IPS-18a (cell line): ENCODE measurements around the gene MTA1.

Experiments
- H3K27ac ChIP-seq: one replicate; pipeline ENCODE4 v1.5.1; 2013; ENCODE audit warnings: low read length
- H3K27me3 ChIP-seq: one replicate; pipeline ENCODE4 v1.6.1; 2013; ENCODE audit warnings: mild to moderate bottlenecking, low read length; ENCODE audit not compliant: control insufficient read depth, insufficient read depth
- H3K36me3 ChIP-seq: one replicate; pipeline ENCODE4 v1.6.1; 2013; ENCODE audit warnings: low read depth, low read length; ENCODE audit not compliant: control insufficient read depth
- H3K4me1 ChIP-seq: one replicate; pipeline ENCODE4 v1.6.1; 2013; ENCODE audit warnings: low read depth, low read length; ENCODE audit not compliant: control insufficient read depth
- H3K4me3 ChIP-seq: one replicate; pipeline ENCODE4 v1.5.1; 2013; ENCODE audit warnings: low read length
- H3K9ac ChIP-seq: one replicate; pipeline ENCODE4 v1.6.1; 2013; ENCODE audit warnings: mild to moderate bottlenecking, low read length, moderate library complexity
- H3K9me3 ChIP-seq: one replicate; pipeline ENCODE4 v1.6.1; 2013; ENCODE audit warnings: low read depth, low read length; ENCODE audit not compliant: control insufficient read depth

MTA1 gene

GRCh38 chr14:105500036-105500725, 80.6 kb downstream of the MTA1 start:
- Histone ChIP-seq H3K27me3 (no peaks in the 10 kb centered on the region), H3K4me3 (no peak overlapping the region), H3K9ac (no peak overlapping the region), H3K9me3 (no peaks in the 10 kb centered on the region), H3K4me1 (no peaks in the 10 kb centered on the region), H3K36me3 (no peaks in the 10 kb centered on the region), H3K27ac (no peak overlapping the region)

GRCh38 chr14:105500726-105501101, 81.1 kb downstream of the MTA1 start:
- Histone ChIP-seq H3K9ac (no peak overlapping the region), H3K4me3 (no peak overlapping the region), H3K36me3 (no peaks in the 10 kb centered on the region), H3K4me1 (no peaks in the 10 kb centered on the region), H3K27me3 (no peaks in the 10 kb centered on the region), H3K9me3 (no peaks in the 10 kb centered on the region), H3K27ac (no peak overlapping the region)

GRCh38 chr14:105501504-105502291, 82.1 kb downstream of the MTA1 start:
- Histone ChIP-seq H3K9me3 (no peaks in the 10 kb centered on the region), H3K36me3 (no peaks in the 10 kb centered on the region), H3K9ac (no peak overlapping the region), H3K27me3 (no peaks in the 10 kb centered on the region), H3K4me1 (no peaks in the 10 kb centered on the region), H3K27ac (no peak overlapping the region), H3K4me3 (no peak overlapping the region)

GRCh38 chr14:105502446-105503295, 83.0 kb downstream of the MTA1 start:
- no peak overlapping the region for H3K9ac ChIP-seq
- no peak overlapping the region for H3K4me3 ChIP-seq
- H3K4me1 ChIP-seq, result no peaks in the 10 kb centered on the region
- H3K36me3 ChIP-seq, result no peaks in the 10 kb centered on the region
- H3K27ac ChIP-seq, result no peak overlapping the region
- no peaks in the 10 kb centered on the region for H3K9me3 ChIP-seq
- no peaks in the 10 kb centered on the region for H3K27me3 ChIP-seq

- no peaks in the 10 kb centered on the region for H3K4me1 ChIP-seq
- no peaks in the 10 kb centered on the region for H3K9me3 ChIP-seq
- H3K27ac ChIP-seq, result no peak overlapping the region
- no peak overlapping the region for H3K4me3 ChIP-seq
- H3K9ac ChIP-seq, result no peak overlapping the region
- H3K36me3 ChIP-seq, result no peaks in the 10 kb centered on the region
- H3K27me3 ChIP-seq, result peaks cover 4% of the 10 kb centered on the region
Measured at GRCh38 chr14:105503296-105503640, 83.6 kb downstream of the MTA1 start.

GRCh38 chr14:105503935-105504692, 84.5 kb downstream of the MTA1 start:
- no peaks in the 10 kb centered on the region for H3K9me3 ChIP-seq
- H3K36me3 ChIP-seq, result no peaks in the 10 kb centered on the region
- peaks cover 4% of the 10 kb centered on the region for H3K27me3 ChIP-seq
- no peaks in the 10 kb centered on the region for H3K4me1 ChIP-seq
- H3K27ac ChIP-seq, result no peak overlapping the region
- H3K9ac ChIP-seq, result no peak overlapping the region
- H3K4me3 ChIP-seq, result no peak overlapping the region

- H3K27ac ChIP-seq, result no peak overlapping the region
- H3K27me3 ChIP-seq, result peaks cover 4% of the 10 kb centered on the region
- H3K9me3 ChIP-seq, result no peaks in the 10 kb centered on the region
- H3K36me3 ChIP-seq, result no peaks in the 10 kb centered on the region
- H3K4me1 ChIP-seq, result no peaks in the 10 kb centered on the region
- H3K9ac ChIP-seq, result no peak overlapping the region
- no peak overlapping the region for H3K4me3 ChIP-seq
Measured at GRCh38 chr14:105505101-105505500, 85.5 kb downstream of the MTA1 start.

- Histone ChIP-seq H3K36me3 (no peaks in the 10 kb centered on the region), H3K9me3 (no peaks in the 10 kb centered on the region), H3K4me1 (no peaks in the 10 kb centered on the region), H3K27ac (no peak overlapping the region), H3K9ac (no peak overlapping the region), H3K4me3 (no peak overlapping the region), H3K27me3 (peaks cover 13% of the 10 kb centered on the region)
Measured at GRCh38 chr14:105507247-105507646, 87.6 kb downstream of the MTA1 start.

- Histone ChIP-seq H3K9ac (no peak overlapping the region), H3K27ac (no peak overlapping the region), H3K4me3 (no peak overlapping the region), H3K36me3 (no peaks in the 10 kb centered on the region), H3K9me3 (no peaks in the 10 kb centered on the region), H3K27me3 (peaks cover 13% of the 10 kb centered on the region), H3K4me1 (no peaks in the 10 kb centered on the region)
Measured at GRCh38 chr14:105508069-105508468, 88.4 kb downstream of the MTA1 start.

- Histone ChIP-seq H3K9ac (no peak overlapping the region), H3K4me1 (no peaks in the 10 kb centered on the region), H3K36me3 (no peaks in the 10 kb centered on the region), H3K27ac (no peak overlapping the region), H3K4me3 (no peak overlapping the region), H3K27me3 (peaks cover 13% of the 10 kb centered on the region), H3K9me3 (no peaks in the 10 kb centered on the region)
Measured at GRCh38 chr14:105508601-105509000, 89.0 kb downstream of the MTA1 start.

GRCh38 chr14:105517096-105517495, 97.5 kb downstream of the MTA1 start:
- Histone ChIP-seq H3K9ac (no peak overlapping the region), H3K4me1 (no peaks in the 10 kb centered on the region), H3K36me3 (no peaks in the 10 kb centered on the region), H3K4me3 (no peak overlapping the region), H3K27me3 (peaks cover 7% of the 10 kb centered on the region), H3K27ac (no peak overlapping the region), H3K9me3 (peaks cover 5% of the 10 kb centered on the region)
